A549 (cell line): Measurements from ENCODE around the gene RHBDF2. TPM values are rescaled to one million over a fixed set of nuclear protein-coding genes. Genes with fewer than 3 reads are reported as not detected.

ENCODE experiments used
- ATAC-seq, 2 experiments: fragments of 200-7000 bp in 1 of 2; fragments of >200 bp in 1 of 2; cut with Nextera tagmentation in 1 of 2; cut with Tn5 transposase in 1 of 2; 3 replicates each; pipeline versions ENCODE4 v1.8.0 to v1.9.1; 2018 to 2020; ENCODE audit warnings: mild to moderate bottlenecking in 1 of 2, moderate library complexity in 1 of 2
- CTCF ChIA-PET: fragments of 300-600 bp; sonication (Branson Sonifier 250); formaldehyde crosslinking; extraction: SDS; loops from one replicate; lab custom pipeline; 2021; ENCODE audit warnings: antibody characterized with exemption, inconsistent platforms; lab: Yijun Ruan, JAX
- POLR2A ChIA-PET: fragments of 350-600 bp; formaldehyde crosslinking; extraction: SDS; loops from one replicate; lab custom pipeline; 2021; ENCODE audit warnings: antibody characterized with exemption, inconsistent platforms; lab: Yijun Ruan, JAX
- DNase-seq, 2 experiments: peaks; one replicate each; pipeline versions ENCODE4 v3.0.0 to v3.0.0-alpha.2; 2011 to 2016; ENCODE audit warnings: low read depth in 1 of 2, low spot score in 1 of 2
- FAIRE-seq: peaks from 2 replicates; lab custom pipeline; 2011; peaks lifted over from hg19 to GRCh38; lab: Jason Lieb, UNC
- H3K27ac ChIP-seq, 2 experiments: fragments of >200 bp; sonication (Bioruptor Twin); formaldehyde crosslinking; 3 replicates each; pipeline ENCODE4 v1.5.1; 2016 to 2017
- H3K4me1 ChIP-seq: fragments of >200 bp; sonication (Bioruptor Twin); formaldehyde crosslinking; 3 replicates; pipeline ENCODE4 v1.6.1; 2016
- H3K4me2 ChIP-seq: fragments of >200 bp; sonication (Bioruptor Twin); formaldehyde crosslinking; 3 replicates; pipeline ENCODE4 v1.6.1; 2016
- H3K4me3 ChIP-seq: fragments of >200 bp; sonication (Bioruptor Twin); formaldehyde crosslinking; 3 replicates; pipeline ENCODE4 v1.5.1; 2016
- H3K9me3 ChIP-seq: fragments of >200 bp; sonication (Bioruptor Twin); formaldehyde crosslinking; 3 replicates; pipeline ENCODE4 v1.6.1; 2016
- CBX2 ChIP-seq: fragments of 200-600 bp; sonication (generic); IDR thresholded peaks from 2 replicates; pipeline ENCODE4 v1.6.1; 2016; ENCODE audit warnings: low read depth, mild to moderate bottlenecking, borderline replicate concordance
- CHD4 ChIP-seq: fragments of 200-600 bp; sonication (generic); IDR thresholded peaks from 2 replicates; pipeline ENCODE4 v1.6.1; 2016; ENCODE audit warnings: antibody characterized with exemption, mild to moderate bottlenecking, borderline replicate concordance
- EHF ChIP-seq: fragments of 250-450 bp; sonication (Bioruptor Pico); IDR thresholded peaks from 2 replicates; pipeline ENCODE4 v1.5.0; 2020; ENCODE audit warnings: mild to moderate bottlenecking
- EHMT2 ChIP-seq: fragments of 200-600 bp; sonication (generic); IDR thresholded peaks from 2 replicates; pipeline ENCODE4 v1.6.1; 2016; ENCODE audit warnings: antibody characterized with exemption, low read depth, mild to moderate bottlenecking, moderate library complexity
- EP300 ChIP-seq, 2 experiments: fragments of >200 bp; sonication (Bioruptor Twin); formaldehyde crosslinking; IDR thresholded peaks; 2 replicates in 1 of 2; 3 replicates in 1 of 2; pipeline ENCODE4 v1.6.1; 2016 to 2017
- ESRRA ChIP-seq: fragments of 150-350 bp; IDR thresholded peaks from 2 replicates; pipeline ENCODE4 v1.6.1; 2014; ENCODE audit warnings: mild to moderate bottlenecking, low read length, borderline replicate concordance
- FOSB ChIP-seq: fragments of 250-450 bp; sonication (Bioruptor Pico); IDR thresholded peaks from 2 replicates; pipeline ENCODE4 v1.5.0; 2020; ENCODE audit warnings: mild to moderate bottlenecking, moderate library complexity
- FOSL2 ChIP-seq, 2 experiments: fragments of 450-650 bp in 1 of 2; fragments of >200 bp in 1 of 2; sonication (Bioruptor Twin) in 1 of 2; formaldehyde crosslinking; IDR thresholded peaks; 2 replicates each; pipeline versions ENCODE4 v1.5.0 to v1.6.1; 2016 to 2020; ENCODE audit warnings: mild to moderate bottlenecking in 1 of 2, moderate library complexity in 1 of 2
- FOXS1 ChIP-seq: fragments of 250-450 bp; sonication (Bioruptor Pico); IDR thresholded peaks from 2 replicates; pipeline ENCODE4 v1.5.0; 2020; ENCODE audit warnings: mild to moderate bottlenecking, moderate library complexity
- GATA3 ChIP-seq: IDR thresholded peaks from 2 replicates; pipeline ENCODE4 v1.6.1; 2012; ENCODE audit warnings: borderline replicate concordance
- HEYL ChIP-seq: fragments of 250-450 bp; sonication (Bioruptor Pico); IDR thresholded peaks from 2 replicates; pipeline ENCODE4 v1.8.0; 2021; ENCODE audit warnings: mild to moderate bottlenecking, moderate library complexity
- HOXA7 ChIP-seq: fragments of 250-450 bp; sonication (Bioruptor Pico); IDR thresholded peaks from 2 replicates; pipeline ENCODE4 v1.5.0; 2020; ENCODE audit warnings: mild to moderate bottlenecking, moderate library complexity
- HOXB13 ChIP-seq: fragments of 250-450 bp; sonication (Bioruptor Pico); IDR thresholded peaks from 2 replicates; pipeline ENCODE4 v1.5.0; 2020; ENCODE audit warnings: low read depth, mild to moderate bottlenecking, moderate library complexity
- JUN ChIP-seq, 2 experiments: fragments of >200 bp; sonication (Bioruptor Twin); formaldehyde crosslinking; IDR thresholded peaks; 2 replicates in 1 of 2; 3 replicates in 1 of 2; pipeline ENCODE4 v1.6.1; 2016 to 2017
- JUNB ChIP-seq: fragments of >200 bp; sonication (Bioruptor Twin); formaldehyde crosslinking; IDR thresholded peaks from 2 replicates; pipeline ENCODE4 v1.6.1; 2016
- KDM5A ChIP-seq: fragments of 200-600 bp; sonication (generic); IDR thresholded peaks from 2 replicates; pipeline ENCODE4 v1.6.1; 2016; ENCODE audit warnings: antibody characterized with exemption, mild to moderate bottlenecking
- MAFK ChIP-seq: fragments of 450-650 bp; IDR thresholded peaks from 2 replicates; pipeline ENCODE4 v1.6.1; 2014; ENCODE audit not compliant: partially characterized antibody
- NR3C1 ChIP-seq: fragments of >200 bp; sonication (Bioruptor Twin); formaldehyde crosslinking; IDR thresholded peaks from 3 replicates; pipeline ENCODE4 v1.6.1; 2017
- PHF8 ChIP-seq: fragments of 200-600 bp; sonication (generic); IDR thresholded peaks from 2 replicates; pipeline ENCODE4 v1.6.1; 2016; ENCODE audit warnings: low read depth, mild to moderate bottlenecking, antibody characterized with exemption, moderate library complexity, borderline replicate concordance
- POLR2AphosphoS2 ChIP-seq: conservative IDR thresholded peaks from 2 replicates; pipeline ENCODE4 v1.6.1; 2012; ENCODE audit warnings: low read length, improper control_type of control experiment, inconsistent platforms
- RAD21 ChIP-seq, 2 experiments: fragments of >200 bp in 1 of 2; sonication (Bioruptor Twin) in 1 of 2; formaldehyde crosslinking in 1 of 2; IDR thresholded peaks in 1 of 2; conservative IDR thresholded peaks in 1 of 2; 2 replicates in 1 of 2; 3 replicates in 1 of 2; pipeline ENCODE4 v1.6.1; 2012 to 2018; ENCODE audit warnings: inconsistent platforms in 1 of 2
- RCOR1 ChIP-seq: fragments of 150-350 bp; IDR thresholded peaks from 2 replicates; pipeline ENCODE4 v1.6.1; 2014; ENCODE audit warnings: antibody characterized with exemption, low read length, low read depth
- RFX5 ChIP-seq: fragments of 450-650 bp; IDR thresholded peaks from 2 replicates; pipeline ENCODE4 v1.7.1; 2014; ENCODE audit warnings: antibody characterized with exemption, mild to moderate bottlenecking, moderate library complexity
- RNF2 ChIP-seq: fragments of 200-600 bp; sonication (generic); IDR thresholded peaks from 2 replicates; pipeline ENCODE4 v1.6.1; 2016; ENCODE audit warnings: low read depth, mild to moderate bottlenecking, antibody characterized with exemption, moderate library complexity, borderline replicate concordance
- SMC3 ChIP-seq: fragments of >200 bp; sonication (Bioruptor Twin); formaldehyde crosslinking; IDR thresholded peaks from 3 replicates; pipeline ENCODE4 v1.6.1; 2018; ENCODE audit warnings: inconsistent platforms
- SREBF2 ChIP-seq: fragments of 450-650 bp; IDR thresholded peaks from 2 replicates; pipeline ENCODE4 v1.6.1; 2014; ENCODE audit warnings: mild to moderate bottlenecking, moderate library complexity
- TP53 ChIP-seq: fragments of 250-450 bp; sonication (Bioruptor Pico); IDR thresholded peaks from 2 replicates; pipeline ENCODE4 v1.5.0; 2021; ENCODE audit warnings: mild to moderate bottlenecking, moderate library complexity
- ZNF302 ChIP-seq: fragments of 250-450 bp; sonication (Bioruptor Pico); IDR thresholded peaks from 2 replicates; pipeline ENCODE4 v1.9.0; 2021; ENCODE audit warnings: inconsistent platforms, mild to moderate bottlenecking, moderate library complexity
- ZSCAN20 ChIP-seq: fragments of 250-450 bp; sonication (Bioruptor Pico); IDR thresholded peaks from 2 replicates; pipeline ENCODE4 v1.8.0; 2022; ENCODE audit warnings: mild to moderate bottlenecking, moderate library complexity
- WGBS: methylation state at CpG from one replicate; pipeline ENCODE4 v1.1.6; 2017; ENCODE audit errors: missing lambda C conversion rate; 5-methylcytosine and 5-hydroxymethylcytosine counted together
- polyA plus RNA-seq, 4 experiments: library from polyadenylated mRNA; depleted of rRNA in 3 of 4; stranded (reverse); fragments of >200 nt; fragmentation: RNase III in 1 of 4; extraction: RNeasy Plus Mini Kit Qiagen cat#74134 plus additional on column Dnase treatment in 1 of 4; gene quantifications; 2 replicates in 3 of 4; 3 replicates in 1 of 4; pipeline ENCODE4 v1.2.3, GENCODE V29; 2011 to 2017
- TF ChIP-seq, protein P1 (sequence below): fragments of 450-650 bp; IDR thresholded peaks from 2 replicates; pipeline ENCODE4 v1.6.1; 2014; ENCODE audit warnings: antibody characterized with exemption
- TF ChIP-seq, protein P2 (sequence below): fragments of 200-600 bp; sonication (generic); IDR thresholded peaks from 2 replicates; pipeline ENCODE4 v1.6.1; 2016; ENCODE audit warnings: antibody characterized with exemption, mild to moderate bottlenecking, moderate library complexity

RHBDF2 gene
- polyA plus RNA-seq, 2 of the 4 experiments (the other 2 are of a cell fraction), result 14.0 to 42.9 TPM

DNA sequence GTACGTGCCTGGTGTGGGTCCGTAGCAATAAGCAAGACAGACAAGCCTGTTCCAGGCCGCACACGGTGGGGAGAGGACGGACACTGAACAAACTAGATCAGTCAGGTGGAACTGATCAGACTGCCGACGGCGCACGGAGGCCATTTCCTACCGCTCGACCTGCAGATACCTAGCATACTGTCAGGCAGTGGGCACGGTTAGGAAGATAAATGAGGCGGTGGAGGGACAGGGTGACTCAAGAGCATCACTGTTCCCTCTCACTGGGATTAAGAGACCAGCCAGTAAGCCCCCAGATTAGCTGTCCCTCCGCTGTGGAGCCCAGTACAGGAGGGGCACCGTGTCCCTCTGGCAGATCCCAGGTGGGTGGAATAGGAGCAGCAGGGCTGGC is 29.0 kb downstream of the RHBDF2 start:
- DNase-seq (no peak), FAIRE-seq (no peak), ATAC-seq (no peak)
- no peak overlapping the region for H3K4me3 ChIP-seq
- no peaks in the 10 kb centered on the region for H3K4me1 ChIP-seq
- POLR2A ChIA-PET, result no interaction called here
- CTCF ChIA-PET, result interaction anchor here (1.6 to 64.5 kb wide), 3 partner anchors 10 to 64 kb away, joined by 4 to 1994 read pairs (median 1994); partner anchors contain the start of genes AANAT, RHBDF2 and UBE2O
- 92% methylated on average over 15 of the region's 15 CpGs for WGBS
- H3K4me2 ChIP-seq, result no peak overlapping the region
- H3K27ac ChIP-seq, result no peak overlapping the region
- no peaks in the 10 kb centered on the region for H3K9me3 ChIP-seq
- no peak for TF ChIP-seq HOXB13
- no peak for TF ChIP-seq SREBF2
- TF ChIP-seq HEYL (CRISPR knock-in tag), result no peak
- TF ChIP-seq PHF8, result no peak
- TF ChIP-seq RFX5, result no peak
- no peak for TF ChIP-seq FOXS1 (CRISPR knock-in tag)
- TF ChIP-seq KDM5A, result no peak
- TF ChIP-seq CHD4, result no peak
- no peak for TF ChIP-seq TP53 (CRISPR knock-in tag)
- no peak for TF ChIP-seq EP300 (IDR thresholded peaks at IDR 0.05)
- no peak for TF ChIP-seq RCOR1
- TF ChIP-seq SMC3, result no peak
- no peak for TF ChIP-seq FOSL2 (IDR thresholded peaks at IDR 0.05)
- no peak for TF ChIP-seq FOSL2 (CRISPR knock-in tag; IDR thresholded peaks at IDR 0.05)
- TF ChIP-seq FOSB (CRISPR knock-in tag), result no peak
- no peak for TF ChIP-seq GATA3
- no peak for TF ChIP-seq JUN (IDR thresholded peaks at IDR 0.05)
- no peak for TF ChIP-seq MAFK
- no peak for TF ChIP-seq CBX2

- ATAC-seq (no peak), DNase-seq (no peak), FAIRE-seq (no peak)
- no peak overlapping the region for H3K27ac ChIP-seq
- H3K4me1 ChIP-seq, result no peaks in the 10 kb centered on the region
- H3K9me3 ChIP-seq, result no peaks in the 10 kb centered on the region
- WGBS, result 92% methylated on average over 33 of the region's 35 CpGs
- TF ChIP-seq ZSCAN20 (CRISPR knock-in tag) (no peak), RNF2 (no peak), FOXS1 (CRISPR knock-in tag) (no peak), HOXA7 (CRISPR knock-in tag) (no peak), EHF (CRISPR knock-in tag) (no peak), GATA3 (no peak), ESRRA (no peak), RAD21 (conservative IDR thresholded peaks at IDR 0.05 in 1 of 2, IDR thresholded peaks at IDR 0.05 in 1 of 2) (no peak), NR3C1 (no peak), RCOR1 (no peak), SMC3 (no peak), POLR2AphosphoS2 (no peak), JUNB (no peak), EHMT2 (no peak), EP300 (IDR thresholded peaks at IDR 0.05) (no peak), ZNF302 (CRISPR knock-in tag) (no peak)
- TF ChIP-seq, protein P1, sequence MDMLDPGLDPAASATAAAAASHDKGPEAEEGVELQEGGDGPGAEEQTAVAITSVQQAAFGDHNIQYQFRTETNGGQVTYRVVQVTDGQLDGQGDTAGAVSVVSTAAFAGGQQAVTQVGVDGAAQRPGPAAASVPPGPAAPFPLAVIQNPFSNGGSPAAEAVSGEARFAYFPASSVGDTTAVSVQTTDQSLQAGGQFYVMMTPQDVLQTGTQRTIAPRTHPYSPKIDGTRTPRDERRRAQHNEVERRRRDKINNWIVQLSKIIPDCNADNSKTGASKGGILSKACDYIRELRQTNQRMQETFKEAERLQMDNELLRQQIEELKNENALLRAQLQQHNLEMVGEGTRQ, result no peak
- TF ChIP-seq, protein P2, sequence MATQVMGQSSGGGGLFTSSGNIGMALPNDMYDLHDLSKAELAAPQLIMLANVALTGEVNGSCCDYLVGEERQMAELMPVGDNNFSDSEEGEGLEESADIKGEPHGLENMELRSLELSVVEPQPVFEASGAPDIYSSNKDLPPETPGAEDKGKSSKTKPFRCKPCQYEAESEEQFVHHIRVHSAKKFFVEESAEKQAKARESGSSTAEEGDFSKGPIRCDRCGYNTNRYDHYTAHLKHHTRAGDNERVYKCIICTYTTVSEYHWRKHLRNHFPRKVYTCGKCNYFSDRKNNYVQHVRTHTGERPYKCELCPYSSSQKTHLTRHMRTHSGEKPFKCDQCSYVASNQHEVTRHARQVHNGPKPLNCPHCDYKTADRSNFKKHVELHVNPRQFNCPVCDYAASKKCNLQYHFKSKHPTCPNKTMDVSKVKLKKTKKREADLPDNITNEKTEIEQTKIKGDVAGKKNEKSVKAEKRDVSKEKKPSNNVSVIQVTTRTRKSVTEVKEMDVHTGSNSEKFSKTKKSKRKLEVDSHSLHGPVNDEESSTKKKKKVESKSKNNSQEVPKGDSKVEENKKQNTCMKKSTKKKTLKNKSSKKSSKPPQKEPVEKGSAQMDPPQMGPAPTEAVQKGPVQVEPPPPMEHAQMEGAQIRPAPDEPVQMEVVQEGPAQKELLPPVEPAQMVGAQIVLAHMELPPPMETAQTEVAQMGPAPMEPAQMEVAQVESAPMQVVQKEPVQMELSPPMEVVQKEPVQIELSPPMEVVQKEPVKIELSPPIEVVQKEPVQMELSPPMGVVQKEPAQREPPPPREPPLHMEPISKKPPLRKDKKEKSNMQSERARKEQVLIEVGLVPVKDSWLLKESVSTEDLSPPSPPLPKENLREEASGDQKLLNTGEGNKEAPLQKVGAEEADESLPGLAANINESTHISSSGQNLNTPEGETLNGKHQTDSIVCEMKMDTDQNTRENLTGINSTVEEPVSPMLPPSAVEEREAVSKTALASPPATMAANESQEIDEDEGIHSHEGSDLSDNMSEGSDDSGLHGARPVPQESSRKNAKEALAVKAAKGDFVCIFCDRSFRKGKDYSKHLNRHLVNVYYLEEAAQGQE, result no peak
- ChIA-PET CTCF (interaction anchor here (1.6 to 64.5 kb wide), 3 partner anchors 9 to 63 kb away, joined by 4 to 1994 read pairs (median 1994); partner anchors contain the start of genes AANAT, RHBDF2 and UBE2O), POLR2A (no interaction called here)
- no peak overlapping the region for H3K4me2 ChIP-seq
- H3K4me3 ChIP-seq, result no peak overlapping the region
Observed at GRCh38 chr17:76471498-76472257, 29.5 kb downstream of the RHBDF2 start.
